ENCODE measurements around the gene TMEM38A.
A peak's percentile ranks its signal among the peaks of the same experiment; 100 is the strongest.
"Not testable (repeated sequence)": the region's sequence is repeated elsewhere in the genome, so short reads cannot be mapped to it uniquely, and the experiment has no call there.

Gene TMEM38A

GRCh38 chr19:16628984-16629691 is 31.8 kb upstream of the TMEM38A start:
- DNase-seq = no peak
- in situ Hi-C loops (cut with HindIII; ENCODE audit: low pct_ligation_motif_present, low pct_unique_long_range_greater_than_20kb, low sequenced_read_pairs) = no loop called here

DNA sequence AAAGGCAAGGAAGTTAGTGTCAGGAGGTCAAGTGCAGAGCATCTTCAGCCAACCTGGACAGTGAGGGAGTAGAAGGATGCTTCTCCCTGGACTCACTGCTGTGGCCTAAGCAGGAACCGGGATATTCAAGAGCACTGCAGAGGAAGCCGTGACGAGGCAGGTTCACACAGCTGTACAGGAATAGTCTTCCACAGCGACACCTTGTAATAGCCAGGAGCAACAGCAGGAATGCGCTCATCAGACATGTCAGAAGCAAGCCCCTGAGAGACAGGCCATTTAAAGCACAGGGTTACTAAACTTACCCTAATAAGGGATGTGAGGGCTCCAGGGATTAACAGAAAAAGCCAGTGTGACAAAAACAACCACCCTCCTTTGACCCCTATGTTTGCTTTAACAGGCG is 29.5 kb upstream of the TMEM38A start:
- no peak for DNase-seq
- in situ Hi-C loops (cut with HindIII; ENCODE audit: low pct_ligation_motif_present, low pct_unique_long_range_greater_than_20kb, low sequenced_read_pairs) = no loop called here

- in situ Hi-C loops (cut with HindIII; ENCODE audit: low pct_ligation_motif_present, low pct_unique_long_range_greater_than_20kb, low sequenced_read_pairs) = no loop called here
- DNase-seq = no peak
These were observed 23.4 kb upstream of the TMEM38A start for GRCh38 chr19:16637535-16637934.

DNA sequence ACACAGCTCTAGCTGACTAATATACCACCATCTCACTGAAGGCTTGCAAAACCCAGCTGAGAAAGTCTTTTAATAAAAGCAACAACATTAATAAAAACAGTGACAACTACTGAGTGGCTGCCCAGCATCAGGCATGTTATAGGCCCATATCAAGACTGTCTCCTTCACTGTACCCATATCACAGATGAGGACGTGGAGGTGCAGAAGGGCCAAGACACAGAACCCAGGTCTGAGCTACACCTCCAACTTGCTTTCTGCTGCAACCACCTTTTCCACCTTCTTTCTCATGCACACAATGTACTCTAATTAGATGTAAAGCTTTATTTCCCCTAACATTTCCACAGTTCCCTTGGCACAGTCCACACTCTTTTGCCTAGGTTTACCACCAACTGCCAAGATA is 22.3 kb upstream of the TMEM38A start:
- in situ Hi-C loops (cut with HindIII; ENCODE audit: low pct_ligation_motif_present, low pct_unique_long_range_greater_than_20kb, low sequenced_read_pairs) = no loop called here
- DNase-seq = no peak

- DNase-seq = no peak
- in situ Hi-C loops (cut with HindIII; ENCODE audit: low pct_ligation_motif_present, low pct_unique_long_range_greater_than_20kb, low sequenced_read_pairs) = no loop called here
These were observed 20.0 kb upstream of the TMEM38A start for GRCh38 chr19:16640951-16641350.

- in situ Hi-C loops (cut with HindIII; ENCODE audit: low pct_ligation_motif_present, low pct_unique_long_range_greater_than_20kb, low sequenced_read_pairs) = no loop called here
- no peak for DNase-seq
These were observed 19.2 kb upstream of the TMEM38A start for GRCh38 chr19:16641695-16642094.

- DNase-seq = no peak
- in situ Hi-C loops (cut with HindIII; ENCODE audit: low pct_ligation_motif_present, low pct_unique_long_range_greater_than_20kb, low sequenced_read_pairs) = no loop called here
These were observed 15.8 kb upstream of the TMEM38A start for GRCh38 chr19:16645140-16645539.

GRCh38 chr19:16649734-16650133 is 11.2 kb upstream of the TMEM38A start:
- DNase-seq = no peak

DNA sequence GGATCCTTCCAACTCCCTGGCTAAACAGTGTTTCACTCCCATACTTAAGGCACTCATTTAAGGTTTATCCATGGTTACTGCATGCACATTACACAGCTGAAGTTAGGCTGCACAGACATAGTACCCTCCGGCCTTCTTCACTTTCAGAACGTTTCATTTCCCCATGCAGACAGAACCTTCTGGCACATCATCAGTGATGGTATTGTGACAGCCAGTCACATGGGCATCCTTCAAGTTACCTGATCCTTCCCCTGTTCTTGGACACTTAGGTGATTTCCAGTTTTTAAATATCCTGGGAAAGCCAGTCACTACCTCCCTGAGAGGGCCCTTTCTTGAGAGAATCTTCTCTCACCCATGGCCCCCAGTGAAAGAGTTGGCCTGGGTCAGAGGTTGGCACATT is 10.1 kb upstream of the TMEM38A start:
- in situ Hi-C loops (cut with HindIII; ENCODE audit: low pct_ligation_motif_present, low pct_unique_long_range_greater_than_20kb, low sequenced_read_pairs) = no loop called here

More at GRCh38 chr19:16649734-16650133, 11.2 kb upstream of the TMEM38A start:
- in situ Hi-C loops (cut with HindIII; ENCODE audit: low pct_ligation_motif_present, low pct_unique_long_range_greater_than_20kb, low sequenced_read_pairs) = no loop called here

GRCh38 chr19:16651421-16652188 is 9.3 kb upstream of the TMEM38A start:
- in situ Hi-C loops (cut with HindIII; ENCODE audit: low pct_ligation_motif_present, low pct_unique_long_range_greater_than_20kb, low sequenced_read_pairs); DNase-seq: not testable (repeated sequence)

More for the DNA sequence above, 10.1 kb upstream of the TMEM38A start:
- no peak for DNase-seq

GRCh38 chr19:16652854-16653253 is 8.1 kb upstream of the TMEM38A start:
- no peak for DNase-seq
- in situ Hi-C loops (cut with HindIII; ENCODE audit: low pct_ligation_motif_present, low pct_unique_long_range_greater_than_20kb, low sequenced_read_pairs) = no loop called here

DNA sequence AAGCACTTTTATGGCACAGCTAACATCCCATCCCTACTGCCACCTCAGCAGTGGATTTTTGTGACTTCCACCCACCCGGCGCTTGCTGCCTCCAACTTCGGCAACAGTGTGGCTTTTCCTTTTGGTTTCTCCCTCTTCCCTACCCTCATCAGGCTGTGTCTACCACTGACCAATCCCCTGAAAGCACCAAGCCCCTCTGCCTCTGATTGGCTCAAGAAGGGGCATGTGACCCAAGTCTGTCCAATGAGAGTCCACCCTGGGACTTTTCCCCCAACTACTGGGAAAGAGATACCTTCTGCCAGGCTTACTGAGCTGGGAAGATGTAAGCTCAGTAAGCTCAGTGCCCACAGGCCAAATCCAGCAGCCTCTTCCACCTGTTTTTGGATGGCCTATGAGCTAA is 6.8 kb upstream of the TMEM38A start:
- peak; percentile 2 for DNase-seq

GRCh38 chr19:16654627-16655026 is 6.3 kb upstream of the TMEM38A start:
- in situ Hi-C loops (cut with HindIII; ENCODE audit: low pct_ligation_motif_present, low pct_unique_long_range_greater_than_20kb, low sequenced_read_pairs) = no loop called here
- DNase-seq = no peak

More for the DNA sequence above, 6.8 kb upstream of the TMEM38A start:
- in situ Hi-C loops (cut with HindIII; ENCODE audit: low pct_ligation_motif_present, low pct_unique_long_range_greater_than_20kb, low sequenced_read_pairs) = no loop called here

DNA sequence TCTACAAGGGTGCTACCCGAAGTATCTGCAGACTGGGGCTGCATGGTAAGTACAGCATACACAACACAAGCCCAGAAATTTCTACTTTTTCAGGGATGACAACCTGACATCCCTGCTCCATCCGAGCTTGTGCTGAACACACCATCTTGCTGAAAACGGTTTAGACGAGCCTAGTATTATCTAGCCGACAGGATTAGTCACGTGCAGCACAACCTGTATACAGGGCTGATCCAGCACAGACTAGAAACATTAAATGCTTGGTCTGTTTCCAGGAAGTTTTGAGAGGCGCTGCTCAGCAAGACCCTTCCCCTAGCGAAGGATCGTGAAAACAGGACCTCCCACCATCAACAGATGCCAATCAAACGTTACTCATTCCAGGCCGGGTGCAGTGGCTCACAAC is 5.2 kb upstream of the TMEM38A start:
- no peak for DNase-seq
- in situ Hi-C loops (cut with HindIII; ENCODE audit: low pct_ligation_motif_present, low pct_unique_long_range_greater_than_20kb, low sequenced_read_pairs) = no loop called here

GRCh38 chr19:16657384-16657783 is 3.6 kb upstream of the TMEM38A start:
- DNase-seq = no peak
- in situ Hi-C loops (cut with HindIII; ENCODE audit: low pct_ligation_motif_present, low pct_unique_long_range_greater_than_20kb, low sequenced_read_pairs) = no loop called here

GRCh38 chr19:16659464-16659831 is 1.5 kb upstream of the TMEM38A start:
- DNase-seq = no peak
- in situ Hi-C loops (cut with HindIII; ENCODE audit: low pct_ligation_motif_present, low pct_unique_long_range_greater_than_20kb, low sequenced_read_pairs) = no loop called here

GRCh38 chr19:16659832-16660708 is 869 bp upstream of the TMEM38A start, which contains the start of gene SMIM7:
TSS of gene SMIM7 (minus strand) at chr19:16660144. CDS start at chr19:16660110, 34 bp downstream.
- in situ Hi-C loops (cut with HindIII; ENCODE audit: low pct_ligation_motif_present, low pct_unique_long_range_greater_than_20kb, low sequenced_read_pairs) = no loop called here

GRCh38 chr19:16661480-16662034 is 618 bp downstream of the TMEM38A start:
- DNase-seq = no peak
- in situ Hi-C loops (cut with HindIII; ENCODE audit: low pct_ligation_motif_present, low pct_unique_long_range_greater_than_20kb, low sequenced_read_pairs) = no loop called here

More at GRCh38 chr19:16659832-16660708, 869 bp upstream of the TMEM38A start, which contains the start of gene SMIM7:
- peak; percentile 97 for DNase-seq

DNA sequence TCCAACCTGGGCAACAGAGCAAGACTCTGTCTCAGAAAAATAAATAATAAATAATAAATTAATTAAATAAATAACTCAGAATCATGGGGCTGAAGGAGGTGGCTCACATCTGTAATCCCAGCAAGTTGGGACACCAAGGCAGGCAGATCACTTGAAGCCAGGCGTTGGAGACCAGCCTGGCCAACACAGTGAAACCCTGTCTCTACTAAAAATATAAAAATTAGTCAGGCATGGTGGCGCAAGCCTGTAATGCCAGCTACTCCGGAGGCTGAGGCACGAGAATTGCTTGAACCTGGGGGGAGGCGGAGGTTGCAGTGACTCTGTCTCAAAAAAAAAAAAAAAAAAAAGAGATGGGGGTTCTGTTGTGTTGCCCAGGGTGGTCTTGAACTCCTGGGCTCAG is 7.2 kb downstream of the TMEM38A start:
- DNase-seq = no peak
- in situ Hi-C loops (cut with HindIII; ENCODE audit: low pct_ligation_motif_present, low pct_unique_long_range_greater_than_20kb, low sequenced_read_pairs) = no loop called here
